Thoracic aorta (tissue), 2 donors: ENCODE data around the gene MAN1B1. TPM values are rescaled to one million over a fixed set of nuclear protein-coding genes. Genes with fewer than 3 reads are reported as not detected.

Source experiments
- ATAC-seq: fragments of 150-250 bp; one replicate; pipeline ENCODE4 v1.8.0; 2017; ENCODE audit warnings: low read depth; ENCODE audit not compliant: insufficient number of reproducible peaks, low FRiP score
- DNase-seq: peaks from one replicate; pipeline ENCODE4 v3.0.0-alpha.2; 2020; ENCODE audit warnings: low spot score
- H3K27ac ChIP-seq, 2 donors: fragments of 200-600 bp; sonication (generic); 1 replicate in 1 of 2; 2 replicates in 1 of 2; pipeline ENCODE4 v1.5.1; 2016; ENCODE audit warnings: mild to moderate bottlenecking in 2 of 2, moderate library complexity in 2 of 2
- H3K27me3 ChIP-seq: fragments of 200-600 bp; sonication (generic); replicated peaks from 2 replicates; pipeline ENCODE4 v1.6.0; 2016; ENCODE audit warnings: mild to moderate bottlenecking; ENCODE audit not compliant: insufficient read depth
- H3K36me3 ChIP-seq: fragments of 200-600 bp; sonication (generic); one replicate; pipeline ENCODE4 v1.5.1; 2016
- H3K4me1 ChIP-seq, 2 donors: fragments of 200-600 bp; sonication (generic); 1 replicate in 1 of 2; 2 replicates in 1 of 2; pipeline versions ENCODE4 v1.5.1 to v1.6.0; 2016; ENCODE audit warnings: low read depth in 2 of 2, mild to moderate bottlenecking in 1 of 2; ENCODE audit not compliant: control insufficient read depth in 1 of 2
- H3K4me3 ChIP-seq: fragments of 200-600 bp; sonication (generic); 2 replicates; pipeline ENCODE4 v1.5.1; 2016; ENCODE audit warnings: mild to moderate bottlenecking
- H3K9me3 ChIP-seq: fragments of 200-600 bp; sonication (generic); 2 replicates; pipeline ENCODE4 v1.5.1; 2016
- total RNA-seq, 2 donors: library from RNA; depleted of rRNA; stranded (reverse); fragments of >200 nt; gene quantifications; one replicate each; pipeline versions ENCODE4 v1.1.0 to v1.2.3, GENCODE V29; 2016
- TF ChIP-seq, protein P1 (sequence below): fragments of 200-600 bp; sonication (generic); IDR thresholded peaks from one replicate; pipeline ENCODE4 v1.5.1; 2019; ENCODE audit warnings: antibody characterized with exemption

MAN1B1 gene
- total RNA-seq, 2 donors from 2014 or later: 32.9 to 52.9 TPM

DNA sequence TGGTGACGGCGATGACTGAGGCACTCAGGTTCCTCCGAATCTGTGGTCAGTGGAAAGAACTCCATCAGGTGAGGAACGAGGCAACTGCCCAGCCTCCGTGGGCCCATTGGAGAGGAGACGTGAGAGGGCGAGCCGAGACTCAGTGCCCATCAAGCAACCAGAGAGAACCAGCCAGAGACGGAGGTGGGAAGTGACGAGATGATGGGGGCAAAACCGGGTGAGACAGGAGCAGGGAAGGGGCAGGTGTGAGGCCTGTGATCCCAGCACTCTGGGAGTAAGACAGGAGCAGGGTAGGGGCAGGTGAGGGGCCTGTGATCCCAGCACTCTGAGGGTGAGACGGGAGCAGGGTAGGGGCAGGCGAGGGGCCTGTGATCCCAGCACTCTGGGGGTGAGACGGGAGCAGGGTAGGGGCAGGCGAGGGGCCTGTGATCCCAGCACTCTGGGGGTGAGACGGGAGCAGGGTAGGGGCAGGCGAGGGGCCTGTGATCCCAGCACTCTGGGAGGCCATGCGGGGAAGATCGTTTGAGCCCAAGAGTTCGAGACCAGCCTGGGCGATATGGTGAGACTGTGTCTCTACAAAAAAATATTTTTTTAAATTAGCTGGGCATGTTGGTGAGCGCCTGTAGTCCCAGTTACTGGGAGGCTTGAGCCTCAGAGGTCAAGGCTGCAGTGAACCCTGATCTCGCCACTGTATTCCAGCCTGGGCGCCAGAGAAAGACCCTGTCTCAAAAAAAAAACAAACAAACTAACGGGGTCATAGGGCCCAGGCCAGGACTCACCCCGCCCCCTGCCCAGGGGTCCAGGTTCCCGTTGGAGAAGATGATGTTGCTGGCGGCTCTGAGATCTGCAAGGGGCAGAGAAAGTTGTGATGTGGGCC, 24.4 kb downstream of the MAN1B1 start:
- DNase-seq (no peak), ATAC-seq (no peak)
- Histone ChIP-seq H3K27me3 (no peaks in the 10 kb centered on the region), H3K9me3 (no peaks in the 10 kb centered on the region), H3K36me3 (peaks cover 23% of the 10 kb centered on the region), H3K4me1 (peaks cover 5 to 19% of the 10 kb centered on the region in 2 donors), H3K4me3 (no peak overlapping the region), H3K27ac (no peak overlapping the region)
- TF ChIP-seq, protein P1, sequence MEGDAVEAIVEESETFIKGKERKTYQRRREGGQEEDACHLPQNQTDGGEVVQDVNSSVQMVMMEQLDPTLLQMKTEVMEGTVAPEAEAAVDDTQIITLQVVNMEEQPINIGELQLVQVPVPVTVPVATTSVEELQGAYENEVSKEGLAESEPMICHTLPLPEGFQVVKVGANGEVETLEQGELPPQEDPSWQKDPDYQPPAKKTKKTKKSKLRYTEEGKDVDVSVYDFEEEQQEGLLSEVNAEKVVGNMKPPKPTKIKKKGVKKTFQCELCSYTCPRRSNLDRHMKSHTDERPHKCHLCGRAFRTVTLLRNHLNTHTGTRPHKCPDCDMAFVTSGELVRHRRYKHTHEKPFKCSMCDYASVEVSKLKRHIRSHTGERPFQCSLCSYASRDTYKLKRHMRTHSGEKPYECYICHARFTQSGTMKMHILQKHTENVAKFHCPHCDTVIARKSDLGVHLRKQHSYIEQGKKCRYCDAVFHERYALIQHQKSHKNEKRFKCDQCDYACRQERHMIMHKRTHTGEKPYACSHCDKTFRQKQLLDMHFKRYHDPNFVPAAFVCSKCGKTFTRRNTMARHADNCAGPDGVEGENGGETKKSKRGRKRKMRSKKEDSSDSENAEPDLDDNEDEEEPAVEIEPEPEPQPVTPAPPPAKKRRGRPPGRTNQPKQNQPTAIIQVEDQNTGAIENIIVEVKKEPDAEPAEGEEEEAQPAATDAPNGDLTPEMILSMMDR: no peak

DNA sequence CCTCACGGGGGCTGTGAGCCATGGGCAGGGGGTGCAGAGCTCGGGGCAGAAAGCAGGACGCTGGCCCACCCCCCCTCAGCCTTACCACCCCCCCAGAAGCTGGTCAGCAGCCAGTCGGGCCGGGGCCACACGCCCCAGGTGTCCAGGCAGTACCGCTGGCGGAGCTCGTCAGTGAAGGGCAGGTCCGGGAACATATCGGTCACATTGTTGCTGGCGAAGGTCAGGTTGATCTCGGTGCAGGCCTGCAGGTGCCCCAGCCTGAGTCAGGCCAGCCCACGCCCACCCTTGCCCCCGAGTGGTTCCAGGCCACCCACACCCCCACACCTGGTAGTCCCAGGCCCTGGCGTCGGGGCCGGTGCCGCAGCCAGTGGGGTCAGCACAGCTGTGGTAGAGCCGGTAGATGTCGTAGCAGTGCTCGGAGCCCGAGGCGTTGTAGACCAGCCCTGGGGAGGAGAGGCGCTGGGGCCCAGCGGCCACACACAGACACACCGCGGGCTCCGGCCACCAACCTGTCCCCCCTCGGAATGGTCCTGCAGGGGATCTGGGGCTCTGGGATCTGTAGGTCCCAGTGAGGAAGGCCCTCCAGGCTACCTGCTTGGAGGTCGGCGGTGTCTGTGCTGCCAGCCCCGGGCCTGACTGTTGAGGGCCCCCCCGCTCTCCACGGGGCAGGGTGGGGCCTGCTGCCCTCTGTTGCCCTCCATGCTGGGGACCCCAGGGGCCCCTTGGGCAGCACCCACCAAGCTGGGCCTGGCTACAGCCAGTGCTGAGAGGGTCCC, 25.2 kb downstream of the MAN1B1 start:
- Histone ChIP-seq H3K36me3 (peaks cover 15% of the 10 kb centered on the region), H3K4me1 (peaks cover 5 to 19% of the 10 kb centered on the region in 2 donors), H3K9me3 (no peaks in the 10 kb centered on the region), H3K27ac (no peak overlapping the region), H3K4me3 (no peak overlapping the region), H3K27me3 (no peaks in the 10 kb centered on the region)
- no peak for ATAC-seq
- no peak for DNase-seq
- TF ChIP-seq, protein P1: no peak

DNA sequence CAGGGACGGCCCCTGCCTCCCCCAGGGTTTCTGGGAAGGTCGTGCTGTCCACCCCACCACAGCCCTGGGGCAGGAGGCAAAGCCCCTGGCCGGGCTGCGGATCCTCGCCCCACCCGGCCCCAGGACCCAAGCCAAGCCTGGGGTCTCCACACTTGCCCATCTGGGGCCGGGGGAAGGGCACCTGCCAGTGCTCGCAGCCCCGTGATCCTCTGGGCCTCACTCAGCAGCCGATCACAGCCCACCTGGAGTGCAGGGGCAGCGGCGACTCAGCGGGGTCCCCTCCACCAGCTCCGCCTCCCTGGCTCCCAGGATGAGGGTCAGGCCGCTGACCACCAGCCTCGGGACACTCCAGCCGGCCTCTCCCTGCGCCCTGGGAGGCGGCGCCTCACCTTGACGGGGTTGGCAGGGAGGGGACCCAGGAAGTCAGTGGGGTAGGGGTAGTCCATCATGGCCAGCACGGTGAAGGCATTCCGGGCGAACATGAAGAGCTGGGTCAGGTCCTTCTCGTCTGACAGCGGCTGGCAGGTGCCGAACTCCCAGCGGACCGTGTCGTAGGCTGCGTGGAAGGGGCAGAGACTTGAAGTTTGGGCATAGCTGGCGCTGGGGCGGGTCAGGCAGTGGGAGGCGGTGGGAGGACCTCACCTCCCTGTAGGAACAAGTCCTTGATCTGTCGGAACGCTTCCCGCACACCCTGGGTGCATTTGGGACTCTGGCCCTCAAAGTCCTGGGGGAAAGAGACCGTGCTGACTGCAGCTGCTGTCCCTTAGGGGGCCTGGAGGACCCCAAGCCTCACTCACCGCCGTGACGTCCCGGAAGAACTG, 26.0 kb downstream of the MAN1B1 start:
- Histone ChIP-seq H3K27ac (no peak overlapping the region), H3K4me3 (no peak overlapping the region), H3K27me3 (no peaks in the 10 kb centered on the region), H3K36me3 (peaks cover 8% of the 10 kb centered on the region), H3K9me3 (no peaks in the 10 kb centered on the region), H3K4me1 (peaks cover 5 to 19% of the 10 kb centered on the region in 2 donors)
- TF ChIP-seq, protein P1: no peak
- DNase-seq: no peak
- ATAC-seq: no peak

DNA sequence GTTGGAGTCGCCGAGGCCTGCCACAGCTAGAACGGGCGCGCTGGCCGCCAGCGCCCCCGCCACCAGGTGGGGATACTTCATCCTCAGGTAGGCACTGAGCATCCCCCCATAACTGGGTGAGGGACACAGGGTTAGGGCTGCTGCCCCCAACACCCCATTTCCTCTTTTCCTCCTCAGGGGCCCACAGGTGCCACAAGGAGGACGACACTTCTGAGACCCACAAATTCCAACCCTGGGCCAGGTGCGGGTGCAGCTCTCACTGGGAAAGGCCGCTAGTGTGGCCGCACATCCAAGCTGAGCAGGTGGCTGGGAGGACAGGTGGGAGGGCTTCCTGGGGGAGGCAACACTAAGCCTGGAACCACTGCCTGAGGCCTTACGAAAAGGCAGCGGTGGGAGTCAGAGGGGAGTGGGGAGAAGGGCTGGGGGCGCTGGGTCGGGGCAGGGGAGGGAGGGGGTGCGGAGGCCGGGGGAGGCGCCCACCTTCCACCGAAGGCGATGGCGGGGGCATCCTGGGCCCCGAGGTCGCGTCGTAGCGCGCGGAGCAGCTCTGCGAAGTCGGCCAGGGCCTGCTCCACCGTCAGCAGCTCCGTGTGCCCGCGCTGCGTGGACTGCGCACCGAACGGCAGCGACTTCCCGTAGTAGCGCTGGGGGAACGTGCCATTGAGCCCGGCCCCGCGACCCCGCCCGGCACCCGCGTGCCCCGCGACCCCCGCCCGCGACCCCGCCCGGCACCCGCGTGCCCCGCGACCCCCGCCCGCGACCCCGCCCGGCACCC, 26.8 kb downstream of the MAN1B1 start:
- H3K9me3 ChIP-seq: no peaks in the 10 kb centered on the region
- peak overlapping the region; percentile 58 for H3K4me3 ChIP-seq
- H3K27ac ChIP-seq: no peak overlapping the region
- peaks cover 5 to 19% of the 10 kb centered on the region in 2 donors for H3K4me1 ChIP-seq
- H3K36me3 ChIP-seq: peaks cover 5% of the 10 kb centered on the region
- no peaks in the 10 kb centered on the region for H3K27me3 ChIP-seq
- TF ChIP-seq, protein P1: no peak
- ATAC-seq (no peak), DNase-seq (no peak)
